Body of pancreas (tissue), 4 donors: ENCODE measurements around the gene RIN3. TPM values are rescaled to one million over a fixed set of nuclear protein-coding genes. Genes with fewer than 3 reads are reported as not detected.

ENCODE experiments used
- ATAC-seq: fragments of 150-250 bp; one replicate; pipeline ENCODE4 v1.9.1; 2016
- DNase-seq, 4 donors: peaks; one replicate each; pipeline ENCODE4 v3.0.0-alpha.2; 2019
- H3K27ac ChIP-seq, 4 donors: fragments of 200-600 bp; sonication (generic); 1 replicate in 3 of 4; 2 replicates in 1 of 4; pipeline versions ENCODE4 v1.5.1 to v1.6.1; 2016 to 2019; ENCODE audit warnings: mild to moderate bottlenecking in 1 of 4, mixed read lengths in 1 of 4, moderate library complexity in 1 of 4
- H3K27me3 ChIP-seq, 2 donors: fragments of 200-600 bp; sonication (generic); one replicate each; pipeline ENCODE4 v1.6.0; 2016; ENCODE audit warnings: mild to moderate bottlenecking in 1 of 2
- H3K36me3 ChIP-seq, 2 donors: fragments of 200-600 bp; sonication (generic); replicated peaks in 1 of 2; 2 replicates each; pipeline ENCODE4 v1.5.1; 2016; ENCODE audit warnings: low read depth in 2 of 2; ENCODE audit not compliant: insufficient read depth in 1 of 2
- H3K4me1 ChIP-seq: fragments of 200-600 bp; sonication (generic); one replicate; pipeline ENCODE4 v1.6.0; 2016
- H3K4me3 ChIP-seq, 2 donors: fragments of 200-600 bp; sonication (generic); 1 replicate in 1 of 2; 2 replicates in 1 of 2; pipeline ENCODE4 v1.5.1; 2016 to 2019
- H3K9me3 ChIP-seq, 3 donors: fragments of 200-600 bp; sonication (generic); 1 replicate in 2 of 3; 2 replicates in 1 of 3; pipeline ENCODE4 v1.5.1; 2016
- POLR2A ChIP-seq, 3 donors: fragments of 450-650 bp; IDR thresholded peaks; one replicate each; pipeline ENCODE4 v1.6.1; 2016; ENCODE audit warnings: antibody characterized with exemption in 3 of 3, mild to moderate bottlenecking in 2 of 3
- WGBS, 2 donors: methylation state at CpG; one replicate each; pipeline ENCODE4 v1.1.5; 2017; 5-methylcytosine and 5-hydroxymethylcytosine counted together
- intact Hi-C: fragments of 100-400 bp; cut with DNase I; formaldehyde crosslinking; loops from one replicate; pipeline ENCODE4 v1.15.1; 2023
- total RNA-seq, 2 donors: library from RNA; depleted of rRNA; stranded (reverse); fragments of >200 nt; gene quantifications; one replicate each; pipeline ENCODE4 v1.1.0, GENCODE V29; 2016
- TF ChIP-seq, protein P1 (sequence below), 7 experiments: fragments of 450-650 bp in 4 of 7; fragments of 200-600 bp in 3 of 7; sonication (generic) in 3 of 7; IDR thresholded peaks; one replicate each; pipeline ENCODE4 v1.5.1; 2016 to 2019; ENCODE audit warnings: antibody characterized with exemption in 7 of 7

RIN3 gene
- total RNA-seq, 2 donors from 2014 or later: 2.6 to 3.3 TPM

DNA sequence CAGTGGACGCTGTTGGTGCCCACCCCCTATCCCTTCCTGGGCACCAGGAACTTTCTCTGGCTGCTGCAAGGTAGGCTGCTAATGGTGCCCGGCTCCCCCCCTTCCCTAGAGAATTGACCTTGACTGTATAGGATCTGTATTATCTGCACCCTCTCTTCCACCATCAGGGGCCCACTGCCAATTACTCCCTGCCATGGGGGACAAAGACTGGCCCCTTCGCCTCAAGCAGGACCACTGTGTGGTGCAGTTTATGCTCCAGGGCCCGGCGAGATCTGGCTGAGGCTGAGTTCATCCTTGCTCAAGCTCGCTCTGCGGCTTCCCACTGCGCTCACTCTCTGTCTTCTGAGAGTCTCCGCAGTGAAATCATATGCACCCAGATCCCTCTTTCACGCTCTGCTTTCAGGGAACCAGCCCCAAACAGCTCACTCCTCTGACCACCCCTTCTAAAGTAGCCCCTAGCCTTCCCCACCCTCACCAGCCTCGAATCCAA is 139.6 kb downstream of the RIN3 start:
- intact Hi-C loops: no loop called here
- H3K9me3 ChIP-seq: no peaks in the 10 kb centered on the region
- no peaks in the 10 kb centered on the region for H3K4me1 ChIP-seq
- H3K27me3 ChIP-seq: no peaks in the 10 kb centered on the region
- no peaks in the 10 kb centered on the region for H3K36me3 ChIP-seq
- DNase-seq (no peak), ATAC-seq (no peak)
- H3K27ac ChIP-seq: peak overlapping the region in 1 of 4 donors; percentile 61
- no peak overlapping the region for H3K4me3 ChIP-seq
- 80 to 85% methylated on average over 9 to 11 of the region's 11 CpGs for WGBS, 2 donors
- peak in 1 of 3 donors; percentile 20 for TF ChIP-seq POLR2A (IDR thresholded peaks at IDR 0.05)
- TF ChIP-seq, protein P1, sequence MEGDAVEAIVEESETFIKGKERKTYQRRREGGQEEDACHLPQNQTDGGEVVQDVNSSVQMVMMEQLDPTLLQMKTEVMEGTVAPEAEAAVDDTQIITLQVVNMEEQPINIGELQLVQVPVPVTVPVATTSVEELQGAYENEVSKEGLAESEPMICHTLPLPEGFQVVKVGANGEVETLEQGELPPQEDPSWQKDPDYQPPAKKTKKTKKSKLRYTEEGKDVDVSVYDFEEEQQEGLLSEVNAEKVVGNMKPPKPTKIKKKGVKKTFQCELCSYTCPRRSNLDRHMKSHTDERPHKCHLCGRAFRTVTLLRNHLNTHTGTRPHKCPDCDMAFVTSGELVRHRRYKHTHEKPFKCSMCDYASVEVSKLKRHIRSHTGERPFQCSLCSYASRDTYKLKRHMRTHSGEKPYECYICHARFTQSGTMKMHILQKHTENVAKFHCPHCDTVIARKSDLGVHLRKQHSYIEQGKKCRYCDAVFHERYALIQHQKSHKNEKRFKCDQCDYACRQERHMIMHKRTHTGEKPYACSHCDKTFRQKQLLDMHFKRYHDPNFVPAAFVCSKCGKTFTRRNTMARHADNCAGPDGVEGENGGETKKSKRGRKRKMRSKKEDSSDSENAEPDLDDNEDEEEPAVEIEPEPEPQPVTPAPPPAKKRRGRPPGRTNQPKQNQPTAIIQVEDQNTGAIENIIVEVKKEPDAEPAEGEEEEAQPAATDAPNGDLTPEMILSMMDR (IDR thresholded peaks at IDR 0.05): no peak

DNA sequence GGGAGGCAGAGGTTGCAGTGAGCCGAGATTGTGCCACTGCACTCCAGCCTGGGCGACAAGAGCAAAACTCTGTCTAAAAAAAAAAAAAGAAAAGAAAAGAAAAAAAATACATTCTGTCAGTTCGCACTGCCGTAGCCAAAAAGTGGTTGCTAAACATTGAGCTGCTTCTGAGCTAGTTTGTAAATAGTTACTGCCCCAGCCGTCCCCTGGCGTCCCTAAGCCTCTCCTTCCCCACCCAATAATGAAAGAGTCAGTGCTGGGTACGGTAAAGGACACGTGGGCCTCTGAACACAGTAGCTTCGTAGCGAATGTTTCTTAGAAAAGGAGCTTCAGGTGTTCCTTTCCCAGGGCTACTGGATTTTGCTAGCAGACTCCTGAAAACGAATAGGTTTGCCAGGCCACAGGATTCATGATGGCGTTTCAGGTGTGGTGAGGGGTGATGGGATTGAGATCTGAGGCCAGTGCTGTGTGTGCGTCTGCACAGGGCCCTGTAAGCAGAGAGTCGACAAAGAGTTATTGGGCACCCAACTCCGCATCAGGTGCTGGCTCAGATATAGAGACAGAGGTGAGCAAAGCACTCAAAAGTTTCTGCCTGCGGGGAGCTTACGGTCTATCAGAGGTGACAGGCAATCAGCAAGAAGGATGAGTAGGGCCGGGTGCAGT is 140.8 kb downstream of the RIN3 start:
- Histone ChIP-seq H3K27ac (no peak overlapping the region), H3K4me1 (no peaks in the 10 kb centered on the region), H3K27me3 (no peaks in the 10 kb centered on the region), H3K36me3 (no peaks in the 10 kb centered on the region), H3K4me3 (no peak overlapping the region), H3K9me3 (no peaks in the 10 kb centered on the region)
- DNase-seq (no peak), ATAC-seq (no peak)
- 58 to 62% methylated on average over 15 to 18 of the region's 18 CpGs for WGBS, 2 donors
- intact Hi-C loops: no loop called here
- TF ChIP-seq, protein P1 (IDR thresholded peaks at IDR 0.05): no peak
- TF ChIP-seq POLR2A (IDR thresholded peaks at IDR 0.05): no peak

- Histone ChIP-seq H3K27ac (peak overlapping the region in 1 of 4 donors; percentile 62), H3K4me3 (no peak overlapping the region), H3K9me3 (no peaks in the 10 kb centered on the region), H3K27me3 (no peaks in the 10 kb centered on the region), H3K4me1 (no peaks in the 10 kb centered on the region), H3K36me3 (no peaks in the 10 kb centered on the region)
- ATAC-seq (no peak), DNase-seq (peak in 1 of 4 donors; percentile 43)
- TF ChIP-seq, protein P1 (IDR thresholded peaks at IDR 0.05): no peak
- no peak for TF ChIP-seq POLR2A (IDR thresholded peaks at IDR 0.05)
- intact Hi-C loops: no loop called here
- 57 to 67% methylated on average over 13 of the region's 13 CpGs for WGBS, 2 donors
Measured at GRCh38 chr14:92655419-92656201, 142.0 kb downstream of the RIN3 start.

DNA sequence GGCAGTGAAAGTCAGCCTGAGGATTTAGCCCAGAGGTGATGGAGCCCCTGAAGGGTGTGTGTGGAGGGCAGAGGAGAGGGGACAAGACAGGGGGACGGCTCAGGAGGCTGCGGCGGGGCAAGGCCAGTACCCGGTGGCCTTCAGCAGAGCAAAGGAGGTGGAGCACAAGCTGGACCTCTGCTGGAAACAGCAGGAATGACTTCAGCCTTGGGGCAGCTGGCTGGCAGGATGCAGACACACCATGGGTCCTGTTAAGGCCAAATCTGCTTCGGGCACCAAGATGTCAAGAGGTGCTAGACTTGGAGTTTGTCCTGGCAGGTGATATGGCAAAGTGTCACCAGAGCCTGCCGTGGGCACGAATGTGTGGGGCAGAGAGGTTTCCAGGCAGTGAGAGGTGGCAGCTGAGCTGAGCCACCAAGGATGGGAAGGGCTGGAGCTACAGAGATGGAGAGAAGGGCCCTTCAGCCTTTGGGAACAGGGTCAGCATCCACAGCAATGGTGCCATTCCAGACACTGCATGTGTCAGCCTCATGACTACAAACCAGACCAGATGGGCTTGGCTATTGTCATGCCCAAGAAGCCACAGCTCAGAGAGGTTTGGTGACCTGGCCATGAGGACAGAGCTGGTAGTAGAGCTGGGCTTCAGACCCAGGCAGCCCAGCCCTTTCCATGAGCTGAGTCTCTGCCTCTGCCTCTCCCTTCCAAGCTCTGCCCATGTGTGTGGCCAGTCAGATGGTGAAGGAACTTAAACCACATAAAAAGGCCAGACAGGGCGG is 142.9 kb downstream of the RIN3 start:
- no peaks in the 10 kb centered on the region for H3K4me1 ChIP-seq
- ATAC-seq (no peak), DNase-seq (no peak)
- H3K36me3 ChIP-seq: no peaks in the 10 kb centered on the region
- H3K9me3 ChIP-seq: no peaks in the 10 kb centered on the region
- intact Hi-C loops: no loop called here
- peak overlapping the region in 2 of 4 donors; percentile 20 to 62 for H3K27ac ChIP-seq
- 72 to 73% methylated on average over 5 to 8 of the region's 8 CpGs for WGBS, 2 donors
- H3K4me3 ChIP-seq: no peak overlapping the region
- no peaks in the 10 kb centered on the region for H3K27me3 ChIP-seq
- TF ChIP-seq, protein P1 (IDR thresholded peaks at IDR 0.05): no peak
- TF ChIP-seq POLR2A (IDR thresholded peaks at IDR 0.05): no peak
